Superior temporal gyrus (tissue), 1 donor: Measurements from ENCODE around the gene COPG2.
"Not testable (repeated sequence)": the region's sequence is repeated elsewhere in the genome, so short reads cannot be mapped to it uniquely, and the experiment has no call there.

Experiments
- DNase-seq: peaks from one replicate; pipeline ENCODE4 v3.0.0-alpha.2; 2016; ENCODE audit errors: extremely low spot score

COPG2 gene

GRCh38 chr7:130566168-130566897, 102.2 kb downstream of the COPG2 start:
- DNase-seq = no peak

GRCh38 chr7:130560972-130561371, 107.6 kb downstream of the COPG2 start:
- no peak for DNase-seq

- no peak for DNase-seq
These were observed 109.4 kb downstream of the COPG2 start for GRCh38 chr7:130559184-130559583.

- no peak for DNase-seq
These were observed 114.1 kb downstream of the COPG2 start for GRCh38 chr7:130554481-130554880.

GRCh38 chr7:130553398-130554029, 115.0 kb downstream of the COPG2 start:
- DNase-seq = no peak

- no peak for DNase-seq
These were observed 124.2 kb downstream of the COPG2 start for GRCh38 chr7:130544356-130544755.

- no peak for DNase-seq
These were observed 125.0 kb downstream of the COPG2 start for GRCh38 chr7:130543487-130544010.

- DNase-seq = not testable (repeated sequence)
These were observed 126.3 kb downstream of the COPG2 start for GRCh38 chr7:130542297-130542696.

GRCh38 chr7:130541287-130541686, 127.3 kb downstream of the COPG2 start:
- DNase-seq = not testable (repeated sequence)

GRCh38 chr7:130537894-130538293, 130.7 kb downstream of the COPG2 start:
- not testable (repeated sequence) for DNase-seq

- DNase-seq = no peak
These were observed 139.1 kb downstream of the COPG2 start for GRCh38 chr7:130529417-130529816.

GRCh38 chr7:130527752-130528355, 140.7 kb downstream of the COPG2 start:
- DNase-seq = not testable (repeated sequence)

- DNase-seq = no peak
These were observed 143.9 kb downstream of the COPG2 start for GRCh38 chr7:130524628-130525027.

- DNase-seq = not testable (repeated sequence)
These were observed 144.9 kb downstream of the COPG2 start for GRCh38 chr7:130523519-130524125.

GRCh38 chr7:130521258-130521951, 147.1 kb downstream of the COPG2 start:
- no peak for DNase-seq

GRCh38 chr7:130515315-130516040, 153.1 kb downstream of the COPG2 start:
- DNase-seq = no peak

GRCh38 chr7:130513447-130513846, 155.1 kb downstream of the COPG2 start:
- no peak for DNase-seq

GRCh38 chr7:130512038-130512437, 156.5 kb downstream of the COPG2 start:
- not testable (repeated sequence) for DNase-seq

- DNase-seq = no peak
These were observed 162.2 kb downstream of the COPG2 start for GRCh38 chr7:130506358-130506757.

- no peak for DNase-seq
These were observed 162.8 kb downstream of the COPG2 start for GRCh38 chr7:130505753-130506152.

- no peak for DNase-seq
These were observed 167.6 kb downstream of the COPG2 start for GRCh38 chr7:130500910-130501309.
